Panc1 (cell line): Measurements from ENCODE around the gene GPR55.

ENCODE experiments used
- CTCF ChIP-seq: fragments of 450-650 bp; IDR thresholded peaks from 2 replicates; pipeline ENCODE4 v1.5.1; 2017; ENCODE audit warnings: mild to moderate bottlenecking
- POLR2AphosphoS5 ChIP-seq: IDR thresholded peaks from 2 replicates; pipeline ENCODE4 v1.6.1; 2012; ENCODE audit warnings: mild to moderate bottlenecking, low read depth, low read length, moderate library complexity
- REST ChIP-seq, 2 experiments: IDR thresholded peaks; 2 replicates each; pipeline ENCODE4 v1.6.1; 2011 to 2012; ENCODE audit warnings: low read depth in 2 of 2, control low read depth in 1 of 2, low read length in 1 of 2, mild to moderate bottlenecking in 1 of 2, moderate library complexity in 1 of 2; ENCODE audit not compliant: insufficient read depth in 1 of 2
- SIN3A ChIP-seq: IDR thresholded peaks from 2 replicates; pipeline ENCODE4 v1.6.1; 2012; ENCODE audit warnings: low read depth, mild to moderate bottlenecking, low read length, moderate library complexity, borderline replicate concordance; ENCODE audit not compliant: insufficient read depth
- TCF7L2 ChIP-seq: IDR thresholded peaks from 2 replicates; pipeline ENCODE4 v1.6.1; 2011; ENCODE audit warnings: mild to moderate bottlenecking, low read depth, low read length, inconsistent platforms

- no peak for TF ChIP-seq REST (IDR thresholded peaks at IDR 0.05; ENCODE audit: insufficient read depth in 1 of 2, low read depth in 2 of 2, low read length in 1 of 2)
- TF ChIP-seq CTCF: no peak
- no peak for TF ChIP-seq POLR2AphosphoS5
- no peak for TF ChIP-seq SIN3A
- TF ChIP-seq TCF7L2: no peak
Measured at GRCh38 chr2:230910546-230911177, 14.4 kb downstream of the GPR55 start.
